Ectodermal cell (in vitro differentiated cells): Measurements from ENCODE around the gene PKNOX2.
A peak's percentile ranks its signal among the peaks of the same experiment; 100 is the strongest.

ENCODE experiments used
- H3K27ac ChIP-seq: 2 replicates; pipeline ENCODE4 v1.7.0; 2013; ENCODE audit warnings: mild to moderate bottlenecking, low read depth, low read length; ENCODE audit not compliant: insufficient read depth, poor library complexity, severe bottlenecking
- H3K27me3 ChIP-seq: 2 replicates; pipeline ENCODE4 v1.7.0; 2013; ENCODE audit warnings: mild to moderate bottlenecking, low read length; ENCODE audit not compliant: insufficient read depth, control insufficient read depth, poor library complexity, severe bottlenecking
- H3K36me3 ChIP-seq: one replicate; pipeline ENCODE4 v1.7.0; 2013; ENCODE audit warnings: low read length; ENCODE audit not compliant: control insufficient read depth, insufficient read depth
- H3K4me1 ChIP-seq: one replicate; pipeline ENCODE4 v1.7.0; 2013; ENCODE audit warnings: low read length; ENCODE audit not compliant: control insufficient read depth, insufficient read depth
- H3K4me3 ChIP-seq: 2 replicates; pipeline ENCODE4 v1.7.0; 2013; ENCODE audit warnings: low read depth, low read length, control low read depth; ENCODE audit not compliant: insufficient read depth
- H3K9me3 ChIP-seq: 2 replicates; pipeline ENCODE4 v1.7.0; 2013; ENCODE audit warnings: mild to moderate bottlenecking, low read length, moderate library complexity; ENCODE audit not compliant: control insufficient read depth
- WGBS, 2 experiments: methylation state at CpG; one replicate each; pipeline ENCODE4 v1.1.7; 2013; ENCODE audit warnings: missing lambda C conversion rate in 2 of 2; 5-methylcytosine and 5-hydroxymethylcytosine counted together

Gene PKNOX2

DNA sequence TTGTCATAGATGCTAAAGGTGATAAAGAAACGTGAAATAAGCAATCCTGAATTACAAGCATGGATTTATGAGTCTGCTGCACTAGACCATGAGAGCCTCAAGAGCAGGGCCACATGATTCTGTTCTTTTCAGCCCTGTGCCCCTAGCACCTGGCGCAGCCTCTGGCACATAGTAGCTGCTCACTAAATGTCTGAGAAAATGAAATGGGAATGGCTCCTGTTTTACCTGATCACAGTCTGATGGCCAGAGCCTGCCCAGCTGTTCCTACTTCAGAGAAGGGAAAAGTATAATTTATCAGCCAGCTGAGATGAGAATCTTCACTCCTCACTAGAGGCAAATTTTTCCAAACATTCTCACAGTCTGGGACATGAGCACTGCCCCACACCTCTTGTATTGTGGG is 10.7 kb upstream of the PKNOX2 start:
- Histone ChIP-seq H3K36me3 (no peaks in the 10 kb centered on the region), H3K9me3 (no peaks in the 10 kb centered on the region), H3K27me3 (no peaks in the 10 kb centered on the region), H3K4me1 (peaks cover 5% of the 10 kb centered on the region), H3K27ac (peak overlapping the region; percentile 5), H3K4me3 (no peak overlapping the region)
- WGBS, 2 experiments: 96 to 97% methylated on average over 2 of the region's 2 CpGs

DNA sequence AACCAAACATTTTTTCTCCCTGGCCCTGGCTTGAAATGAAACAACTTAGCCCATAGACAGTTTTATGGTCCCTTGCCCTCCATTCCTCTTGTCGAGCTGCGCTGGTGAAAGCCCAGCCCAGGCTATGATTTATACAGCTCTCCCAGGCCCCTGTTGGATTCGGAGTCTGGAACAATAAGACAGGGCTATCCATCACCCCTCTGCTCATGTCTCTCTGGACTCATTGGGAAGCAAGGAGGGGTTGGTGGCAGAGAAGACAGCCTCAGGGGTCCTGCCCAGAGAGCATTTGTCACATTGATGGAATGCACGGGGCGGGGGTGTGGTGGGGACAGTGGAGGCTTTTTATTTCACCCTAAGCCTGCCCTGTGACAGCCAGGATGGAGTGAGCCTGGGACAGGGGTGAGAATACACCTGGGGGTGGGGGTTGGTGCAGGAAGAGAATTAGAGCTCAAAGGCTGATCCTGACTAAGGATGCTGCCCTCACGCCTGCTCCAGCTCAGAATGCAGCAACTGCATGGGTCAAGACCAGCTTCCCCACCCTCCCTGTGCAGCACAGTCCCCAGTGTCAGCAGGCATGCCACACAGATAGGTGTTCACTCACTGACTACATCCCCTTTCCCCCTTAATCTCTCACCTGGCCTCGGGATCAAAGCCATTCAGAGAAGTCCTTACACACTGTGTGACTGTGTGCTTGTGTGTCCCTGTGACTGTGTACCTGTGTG is 10.0 kb upstream of the PKNOX2 start:
- H3K4me3 ChIP-seq: no peak overlapping the region
- H3K9me3 ChIP-seq: no peaks in the 10 kb centered on the region
- WGBS, 2 experiments: 70 to 78% methylated on average over 7 of the region's 7 CpGs
- H3K27me3 ChIP-seq: no peaks in the 10 kb centered on the region
- no peaks in the 10 kb centered on the region for H3K36me3 ChIP-seq
- H3K4me1 ChIP-seq: peaks cover 5% of the 10 kb centered on the region
- peak overlapping the region; percentile 5 for H3K27ac ChIP-seq

DNA sequence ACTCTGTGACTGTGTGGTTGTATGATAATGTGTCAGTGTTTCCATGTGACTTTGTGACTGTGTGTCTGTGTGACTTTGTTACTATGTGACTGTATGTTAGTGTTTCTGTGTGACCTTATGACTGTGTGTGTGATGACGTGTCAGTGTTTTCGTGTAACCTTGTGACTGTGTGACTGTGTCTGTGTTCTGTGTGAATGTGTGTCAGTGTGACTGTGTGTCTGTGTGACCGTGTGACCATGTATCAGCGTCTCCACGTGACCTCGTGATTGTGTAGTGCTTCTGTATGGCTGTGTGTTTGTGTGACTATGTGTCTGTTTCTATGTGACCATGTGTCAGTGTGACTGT is 9.5 kb upstream of the PKNOX2 start:
- no peaks in the 10 kb centered on the region for H3K27me3 ChIP-seq
- no peak overlapping the region for H3K27ac ChIP-seq
- WGBS, 2 experiments: 94 to 97% methylated on average over 6 of the region's 6 CpGs
- no peak overlapping the region for H3K4me3 ChIP-seq
- H3K36me3 ChIP-seq: no peaks in the 10 kb centered on the region
- H3K9me3 ChIP-seq: no peaks in the 10 kb centered on the region
- peaks cover 8% of the 10 kb centered on the region for H3K4me1 ChIP-seq

DNA sequence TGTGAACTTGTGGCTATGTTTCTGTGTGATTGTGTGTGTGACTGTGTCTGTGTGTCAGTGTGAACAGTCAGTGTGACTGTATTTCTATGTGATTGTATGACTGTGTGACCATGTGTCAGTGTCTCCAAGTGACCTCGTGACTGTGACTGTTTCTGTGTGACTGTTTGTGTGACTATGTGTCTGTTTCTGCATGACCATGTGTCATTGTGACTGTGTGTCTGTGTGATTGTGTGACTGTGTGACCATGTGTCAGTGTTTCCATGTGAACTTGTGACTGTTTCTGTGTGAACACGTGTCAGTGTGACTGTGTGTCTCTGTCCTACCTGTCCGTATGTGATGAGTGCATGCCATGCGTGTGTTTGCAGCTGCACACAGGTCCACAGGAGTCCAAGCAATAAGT is 8.8 kb upstream of the PKNOX2 start:
- Histone ChIP-seq H3K4me1 (peaks cover 11% of the 10 kb centered on the region), H3K4me3 (no peak overlapping the region), H3K27me3 (no peaks in the 10 kb centered on the region), H3K27ac (no peak overlapping the region), H3K9me3 (no peaks in the 10 kb centered on the region), H3K36me3 (no peaks in the 10 kb centered on the region)
- WGBS, 2 experiments: 94 to 97% methylated on average over 4 of the region's 4 CpGs

DNA sequence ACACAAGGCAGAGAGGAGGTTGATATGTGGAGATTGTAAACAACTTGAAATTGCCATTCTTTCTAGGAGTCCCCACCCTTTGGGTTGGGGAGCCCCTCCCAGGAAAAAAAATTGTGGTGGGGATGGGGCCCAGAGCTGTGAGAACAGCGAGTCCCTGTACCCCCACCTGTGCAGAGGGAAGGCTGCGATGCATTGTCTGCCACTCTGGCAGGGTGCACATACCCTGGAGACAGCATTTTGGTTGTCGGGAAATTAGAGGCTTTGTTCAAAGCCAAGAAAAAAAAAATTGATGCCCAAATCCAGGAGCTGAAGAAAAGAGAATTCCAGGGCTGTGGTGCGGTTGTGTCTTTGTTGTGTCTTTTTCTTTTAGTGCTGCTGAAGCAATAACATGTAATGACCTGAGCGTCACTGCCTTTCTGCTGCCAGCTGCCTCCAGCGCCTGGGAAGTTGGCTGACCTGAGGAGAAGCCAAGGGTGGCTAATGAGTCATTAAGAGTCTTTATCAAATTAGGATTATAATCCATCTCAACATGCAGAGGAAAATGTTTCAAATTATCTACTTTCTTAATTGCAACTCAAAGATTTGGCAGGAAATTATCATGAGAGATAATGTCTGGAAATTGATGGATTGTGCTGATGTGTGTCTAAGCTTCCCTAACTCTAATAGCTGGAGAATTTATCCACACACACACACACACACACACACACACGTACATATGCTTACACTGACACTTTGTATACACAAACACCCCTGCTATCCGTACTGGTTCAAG is 8.0 kb upstream of the PKNOX2 start:
- Histone ChIP-seq H3K27ac (no peak overlapping the region), H3K36me3 (no peaks in the 10 kb centered on the region), H3K4me1 (peaks cover 11% of the 10 kb centered on the region), H3K9me3 (no peaks in the 10 kb centered on the region), H3K27me3 (no peaks in the 10 kb centered on the region), H3K4me3 (no peak overlapping the region)
- 82% methylated on average over 8 of the region's 8 CpGs for WGBS, 2 experiments

DNA sequence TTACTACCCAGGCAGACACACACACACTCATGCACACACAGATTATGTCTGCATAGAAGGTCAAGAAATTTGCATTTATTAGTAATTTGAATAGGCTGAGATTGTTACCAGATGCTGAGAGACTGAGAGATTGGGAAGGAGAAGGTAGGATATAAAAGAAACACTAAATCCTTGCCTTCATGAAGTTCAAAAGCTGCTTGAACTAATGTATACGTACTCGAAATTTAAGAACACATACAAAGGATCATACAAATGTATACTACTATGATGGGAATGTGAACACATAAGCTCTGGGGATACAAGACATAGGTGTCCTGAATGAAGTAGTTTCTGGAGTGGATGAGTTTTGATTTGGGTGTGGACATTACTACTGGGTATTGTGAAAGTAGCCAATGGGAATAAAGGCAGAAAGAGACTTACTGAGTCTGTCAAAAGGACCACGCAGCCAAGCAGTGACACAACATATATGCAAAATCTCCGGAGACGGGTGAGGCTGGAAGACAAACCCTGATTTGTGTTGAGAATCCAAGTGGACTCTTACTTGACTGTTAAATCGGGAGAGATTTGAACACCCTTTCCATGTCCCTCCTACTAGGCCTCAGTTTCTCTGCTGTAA is 7.3 kb upstream of the PKNOX2 start:
- Histone ChIP-seq H3K36me3 (no peaks in the 10 kb centered on the region), H3K9me3 (no peaks in the 10 kb centered on the region)
- 94 to 96% methylated on average over 5 to 6 of the region's 6 CpGs for WGBS, 2 experiments

DNA sequence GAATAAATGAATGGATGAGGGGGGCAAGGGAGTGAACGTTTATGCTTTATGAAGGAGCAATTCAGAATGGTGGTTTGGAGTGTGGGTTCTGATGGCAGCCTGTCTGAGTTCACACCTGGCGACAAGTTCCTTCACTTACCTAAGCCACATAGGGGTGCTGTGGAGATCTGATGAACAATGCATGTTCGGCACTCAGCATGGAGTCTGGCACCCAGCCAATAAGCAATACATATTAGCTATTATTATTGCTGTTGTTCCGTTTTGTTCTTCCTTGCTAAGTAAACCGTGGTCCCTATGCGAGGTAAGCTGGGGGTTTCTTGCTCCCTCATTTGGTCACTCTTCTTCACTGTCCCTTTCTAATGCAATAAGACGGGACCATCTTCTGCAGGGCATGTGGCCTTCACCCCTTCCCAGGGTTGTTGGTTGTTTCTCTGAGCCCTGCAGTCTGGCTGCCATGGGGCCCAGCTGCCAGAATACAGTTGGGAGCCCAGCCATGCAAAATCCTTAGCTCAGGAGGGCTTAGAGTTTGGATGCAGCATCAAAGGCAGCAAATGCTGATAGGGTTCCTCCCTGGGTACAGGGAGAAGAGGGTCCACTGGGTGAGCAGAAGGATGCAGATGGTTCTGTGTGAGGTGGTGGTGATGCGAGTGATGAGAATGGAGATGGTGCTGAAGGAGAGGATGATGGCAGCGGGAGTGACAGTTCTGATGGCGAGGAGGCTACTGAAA is 6.4 kb upstream of the PKNOX2 start:
- no peaks in the 10 kb centered on the region for H3K27me3 ChIP-seq
- no peaks in the 10 kb centered on the region for H3K36me3 ChIP-seq
- WGBS, 2 experiments: 88 to 95% methylated on average over 10 of the region's 10 CpGs
- H3K27ac ChIP-seq: no peak overlapping the region
- no peak overlapping the region for H3K4me3 ChIP-seq
- no peaks in the 10 kb centered on the region for H3K9me3 ChIP-seq
- H3K4me1 ChIP-seq: peaks cover 17% of the 10 kb centered on the region

More for the DNA sequence above, 7.3 kb upstream of the PKNOX2 start:
- Histone ChIP-seq H3K27ac (no peak overlapping the region), H3K27me3 (no peaks in the 10 kb centered on the region), H3K4me1 (peaks cover 11% of the 10 kb centered on the region), H3K4me3 (no peak overlapping the region)

DNA sequence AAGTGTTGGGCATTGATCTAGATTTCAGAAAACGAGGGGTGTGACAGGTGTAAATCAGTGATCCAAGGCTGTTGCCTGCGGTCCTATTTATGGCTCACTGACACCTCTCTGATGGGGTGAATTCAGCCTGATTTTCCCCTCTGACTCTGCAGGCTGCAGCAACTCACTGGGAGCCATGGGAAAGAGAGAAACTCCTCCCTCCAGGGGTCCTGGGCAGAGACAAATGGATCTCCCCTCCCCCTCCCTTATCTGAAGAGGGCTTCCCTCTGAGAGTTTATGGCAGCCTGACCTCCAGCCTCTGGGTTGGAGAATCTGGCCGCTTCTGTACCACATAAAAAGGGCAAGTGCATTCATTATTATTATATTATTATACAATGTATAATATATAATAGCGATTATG is 1.8 kb upstream of the PKNOX2 start:
- Histone ChIP-seq H3K27ac (peak overlapping the region; percentile 92), H3K27me3 (no peaks in the 10 kb centered on the region), H3K36me3 (no peaks in the 10 kb centered on the region), H3K9me3 (no peaks in the 10 kb centered on the region), H3K4me3 (no peak overlapping the region), H3K4me1 (peaks cover 27% of the 10 kb centered on the region)
- WGBS, 2 experiments: 16 to 26% methylated on average over 3 of the region's 4 CpGs

DNA sequence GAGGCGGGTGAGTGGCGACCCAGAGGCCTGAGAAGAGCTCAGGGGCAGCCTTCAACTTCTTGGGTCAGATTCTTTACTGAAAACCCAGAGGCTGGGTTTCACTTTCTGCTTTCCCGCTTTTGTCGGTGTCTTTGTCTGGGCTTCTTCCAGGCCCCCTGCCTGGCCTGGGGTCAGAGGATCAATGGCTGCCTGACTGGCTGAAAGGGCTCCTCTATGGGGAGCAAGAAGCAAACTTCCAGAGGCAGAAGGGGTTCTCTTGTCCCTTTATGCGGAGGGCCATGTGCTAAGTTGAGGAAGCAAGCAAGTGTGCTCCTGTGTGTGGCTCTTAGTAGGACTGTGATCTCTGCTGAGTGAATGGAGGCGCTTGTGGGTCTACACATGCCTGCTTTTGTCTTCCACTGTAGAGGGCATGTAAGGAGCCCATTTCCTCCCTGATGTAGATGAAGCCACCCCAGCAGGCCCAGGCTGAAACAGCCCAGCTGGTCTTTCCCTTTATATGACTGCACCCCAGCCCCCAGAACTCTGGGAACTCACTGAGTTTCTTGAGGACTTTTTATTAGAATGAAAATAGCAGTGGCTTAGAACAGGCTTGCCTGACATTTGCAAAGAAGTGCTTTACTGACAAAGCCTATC is 1.0 kb upstream of the PKNOX2 start:
- peak overlapping the region; percentile 35 for H3K4me3 ChIP-seq
- no peaks in the 10 kb centered on the region for H3K27me3 ChIP-seq
- peaks cover 35% of the 10 kb centered on the region for H3K4me1 ChIP-seq
- H3K27ac ChIP-seq: peak overlapping the region; percentile 92
- no peaks in the 10 kb centered on the region for H3K9me3 ChIP-seq
- WGBS, 2 experiments: 4% methylated on average over 6 of the region's 6 CpGs
- H3K36me3 ChIP-seq: no peaks in the 10 kb centered on the region
